A549 (cell line): ENCODE results near the gene COX7A2L. TPM values are rescaled to one million over a fixed set of nuclear protein-coding genes. Genes with fewer than 3 reads are reported as not detected.

Experiments
- ATAC-seq, 2 experiments: fragments of 200-7000 bp in 1 of 2; fragments of >200 bp in 1 of 2; cut with Nextera tagmentation in 1 of 2; cut with Tn5 transposase in 1 of 2; 3 replicates each; pipeline versions ENCODE4 v1.8.0 to v1.9.1; 2018 to 2020; ENCODE audit warnings: mild to moderate bottlenecking in 1 of 2, moderate library complexity in 1 of 2
- CTCF ChIA-PET: fragments of 300-600 bp; sonication (Branson Sonifier 250); formaldehyde crosslinking; extraction: SDS; loops from one replicate; lab custom pipeline; 2021; ENCODE audit warnings: antibody characterized with exemption, inconsistent platforms; lab: Yijun Ruan, JAX
- POLR2A ChIA-PET: fragments of 350-600 bp; formaldehyde crosslinking; extraction: SDS; loops from one replicate; lab custom pipeline; 2021; ENCODE audit warnings: antibody characterized with exemption, inconsistent platforms; lab: Yijun Ruan, JAX
- DNase-seq, 2 experiments: peaks; one replicate each; pipeline versions ENCODE4 v3.0.0 to v3.0.0-alpha.2; 2011 to 2016; ENCODE audit warnings: low read depth in 1 of 2, low spot score in 1 of 2
- FAIRE-seq: peaks from 2 replicates; lab custom pipeline; 2011; peaks lifted over from hg19 to GRCh38; lab: Jason Lieb, UNC
- H3K27ac ChIP-seq, 2 experiments: fragments of >200 bp; sonication (Bioruptor Twin); formaldehyde crosslinking; 3 replicates each; pipeline ENCODE4 v1.5.1; 2016 to 2017
- H3K4me1 ChIP-seq: fragments of >200 bp; sonication (Bioruptor Twin); formaldehyde crosslinking; 3 replicates; pipeline ENCODE4 v1.6.1; 2016
- H3K4me2 ChIP-seq: fragments of >200 bp; sonication (Bioruptor Twin); formaldehyde crosslinking; 3 replicates; pipeline ENCODE4 v1.6.1; 2016
- H3K4me3 ChIP-seq: fragments of >200 bp; sonication (Bioruptor Twin); formaldehyde crosslinking; 3 replicates; pipeline ENCODE4 v1.5.1; 2016
- H3K9me3 ChIP-seq: fragments of >200 bp; sonication (Bioruptor Twin); formaldehyde crosslinking; 3 replicates; pipeline ENCODE4 v1.6.1; 2016
- BHLHE40 ChIP-seq: IDR thresholded peaks from 2 replicates; pipeline ENCODE4 v1.6.1; 2012; ENCODE audit warnings: low read depth, low read length, inconsistent platforms
- CBX2 ChIP-seq: fragments of 200-600 bp; sonication (generic); IDR thresholded peaks from 2 replicates; pipeline ENCODE4 v1.6.1; 2016; ENCODE audit warnings: low read depth, mild to moderate bottlenecking, borderline replicate concordance
- CBX8 ChIP-seq: fragments of 200-600 bp; sonication (generic); IDR thresholded peaks from 2 replicates; pipeline ENCODE4 v1.6.1; 2016
- CEBPB ChIP-seq, 2 experiments: fragments of >200 bp in 1 of 2; sonication (Bioruptor Twin) in 1 of 2; formaldehyde crosslinking in 1 of 2; IDR thresholded peaks; 2 replicates each; pipeline ENCODE4 v1.6.1; 2012 to 2016
- CHD2 ChIP-seq: fragments of 150-350 bp; IDR thresholded peaks from 2 replicates; pipeline ENCODE4 v1.6.1; 2014; ENCODE audit warnings: low read length; ENCODE audit not compliant: partially characterized antibody
- EP300 ChIP-seq, 2 experiments: fragments of >200 bp; sonication (Bioruptor Twin); formaldehyde crosslinking; IDR thresholded peaks; 2 replicates in 1 of 2; 3 replicates in 1 of 2; pipeline ENCODE4 v1.6.1; 2016 to 2017
- ESRRA ChIP-seq: fragments of 150-350 bp; IDR thresholded peaks from 2 replicates; pipeline ENCODE4 v1.6.1; 2014; ENCODE audit warnings: mild to moderate bottlenecking, low read length, borderline replicate concordance
- GATA3 ChIP-seq: IDR thresholded peaks from 2 replicates; pipeline ENCODE4 v1.6.1; 2012; ENCODE audit warnings: borderline replicate concordance
- HDAC2 ChIP-seq: fragments of 200-600 bp; sonication (generic); IDR thresholded peaks from 2 replicates; pipeline ENCODE4 v1.6.1; 2016
- HEYL ChIP-seq: fragments of 250-450 bp; sonication (Bioruptor Pico); IDR thresholded peaks from 2 replicates; pipeline ENCODE4 v1.8.0; 2021; ENCODE audit warnings: mild to moderate bottlenecking, moderate library complexity
- HOXA7 ChIP-seq: fragments of 250-450 bp; sonication (Bioruptor Pico); IDR thresholded peaks from 2 replicates; pipeline ENCODE4 v1.5.0; 2020; ENCODE audit warnings: mild to moderate bottlenecking, moderate library complexity
- HOXB5 ChIP-seq: fragments of 250-450 bp; sonication (Bioruptor Pico); IDR thresholded peaks from 2 replicates; pipeline ENCODE4 v1.5.0; 2020; ENCODE audit warnings: mild to moderate bottlenecking, moderate library complexity
- JUNB ChIP-seq: fragments of >200 bp; sonication (Bioruptor Twin); formaldehyde crosslinking; IDR thresholded peaks from 2 replicates; pipeline ENCODE4 v1.6.1; 2016
- KDM1A ChIP-seq: fragments of 200-600 bp; sonication (generic); IDR thresholded peaks from 2 replicates; pipeline ENCODE4 v1.6.1; 2016; ENCODE audit warnings: low read depth, mild to moderate bottlenecking
- KDM5A ChIP-seq: fragments of 200-600 bp; sonication (generic); IDR thresholded peaks from 2 replicates; pipeline ENCODE4 v1.6.1; 2016; ENCODE audit warnings: antibody characterized with exemption, mild to moderate bottlenecking
- MAFK ChIP-seq: fragments of 450-650 bp; IDR thresholded peaks from 2 replicates; pipeline ENCODE4 v1.6.1; 2014; ENCODE audit not compliant: partially characterized antibody
- MAZ ChIP-seq: fragments of 150-350 bp; IDR thresholded peaks from 2 replicates; pipeline ENCODE4 v1.6.1; 2014; ENCODE audit warnings: antibody characterized with exemption, low read depth, low read length, borderline replicate concordance
- NFE2L2 ChIP-seq: fragments of 150-350 bp; conservative IDR thresholded peaks from 2 replicates; pipeline ENCODE4 v1.6.1; 2014; ENCODE audit warnings: low read length
- NPAS2 ChIP-seq: fragments of 250-450 bp; sonication (Bioruptor Pico); IDR thresholded peaks from 2 replicates; pipeline ENCODE4 v1.8.0; 2022; ENCODE audit warnings: mild to moderate bottlenecking, moderate library complexity, borderline replicate concordance
- PBX3 ChIP-seq: IDR thresholded peaks from 2 replicates; pipeline ENCODE4 v1.6.1; 2012
- POLR2A ChIP-seq: IDR thresholded peaks from 2 replicates; pipeline ENCODE4 v1.6.1; 2012; ENCODE audit warnings: mild to moderate bottlenecking, low read length
- RAD21 ChIP-seq, 2 experiments: fragments of >200 bp in 1 of 2; sonication (Bioruptor Twin) in 1 of 2; formaldehyde crosslinking in 1 of 2; IDR thresholded peaks in 1 of 2; conservative IDR thresholded peaks in 1 of 2; 2 replicates in 1 of 2; 3 replicates in 1 of 2; pipeline ENCODE4 v1.6.1; 2012 to 2018; ENCODE audit warnings: inconsistent platforms in 1 of 2
- TFCP2L1 ChIP-seq: fragments of 250-450 bp; sonication (Bioruptor Pico); IDR thresholded peaks from 2 replicates; pipeline ENCODE4 v1.5.0; 2021; ENCODE audit warnings: mild to moderate bottlenecking
- ZC3H11A ChIP-seq: fragments of 450-650 bp; IDR thresholded peaks from 2 replicates; pipeline ENCODE4 v1.6.1; 2014; ENCODE audit warnings: antibody characterized with exemption, mild to moderate bottlenecking
- ZFP36 ChIP-seq: fragments of 450-650 bp; IDR thresholded peaks from 2 replicates; pipeline ENCODE4 v1.6.1; 2014; ENCODE audit warnings: borderline replicate concordance; ENCODE audit not compliant: partially characterized antibody
- ZNF302 ChIP-seq: fragments of 250-450 bp; sonication (Bioruptor Pico); IDR thresholded peaks from 2 replicates; pipeline ENCODE4 v1.9.0; 2021; ENCODE audit warnings: inconsistent platforms, mild to moderate bottlenecking, moderate library complexity
- ZSCAN20 ChIP-seq: fragments of 250-450 bp; sonication (Bioruptor Pico); IDR thresholded peaks from 2 replicates; pipeline ENCODE4 v1.8.0; 2022; ENCODE audit warnings: mild to moderate bottlenecking, moderate library complexity
- WGBS: methylation state at CpG from one replicate; pipeline ENCODE4 v1.1.6; 2017; ENCODE audit errors: missing lambda C conversion rate; 5-methylcytosine and 5-hydroxymethylcytosine counted together
- polyA plus RNA-seq, 4 experiments: library from polyadenylated mRNA; depleted of rRNA in 3 of 4; stranded (reverse); fragments of >200 nt; fragmentation: RNase III in 1 of 4; extraction: RNeasy Plus Mini Kit Qiagen cat#74134 plus additional on column Dnase treatment in 1 of 4; gene quantifications; 2 replicates in 3 of 4; 3 replicates in 1 of 4; pipeline ENCODE4 v1.2.3, GENCODE V29; 2011 to 2017
- TF ChIP-seq, protein P1 (sequence below): fragments of >200 bp; sonication (Bioruptor Twin); formaldehyde crosslinking; IDR thresholded peaks from 2 replicates; pipeline ENCODE4 v1.6.1; 2016

The COX7A2L gene
- polyA plus RNA-seq, 2 of the 4 experiments (the other 2 are of a cell fraction): 126 to 258 TPM

DNA sequence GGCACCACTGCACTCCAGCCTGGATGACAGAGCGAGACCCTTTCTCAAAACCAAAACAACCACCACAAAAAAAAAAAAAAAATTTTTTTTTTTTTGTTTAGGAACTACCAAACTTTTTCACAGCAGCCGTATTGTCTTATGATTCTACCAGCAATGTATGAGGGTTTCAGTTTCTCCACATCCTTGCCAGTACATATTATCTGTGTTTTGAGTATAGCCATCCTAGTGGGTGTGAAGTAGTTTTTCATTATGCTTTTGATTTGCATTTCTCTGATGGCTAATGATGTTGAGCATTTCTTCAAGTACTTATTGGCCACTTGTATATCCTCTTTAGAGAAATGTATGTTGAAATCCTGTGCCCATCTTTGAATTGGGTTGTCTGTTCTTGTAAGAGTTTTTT, 51.7 kb downstream of the COX7A2L start:
- 97% methylated on average over 2 of the region's 2 CpGs for WGBS
- H3K9me3 ChIP-seq: no peaks in the 10 kb centered on the region
- ChIA-PET CTCF (interaction anchor here (0.6 to 0.7 kb wide), 4 partner anchors 19 to 566 kb away, joined by 3 read pairs; no protein-coding TSS in a partner anchor), POLR2A (no interaction called here)
- H3K4me3 ChIP-seq: no peak overlapping the region
- H3K27ac ChIP-seq: no peak overlapping the region
- TF ChIP-seq POLR2A: no peak
- no peak for TF ChIP-seq KDM5A
- TF ChIP-seq CBX2: no peak
- TF ChIP-seq JUNB: no peak
- no peak for TF ChIP-seq BHLHE40
- TF ChIP-seq TFCP2L1 (CRISPR knock-in tag): no peak
- FAIRE-seq (no peak), ATAC-seq (no peak), DNase-seq (no peak)
- no peak overlapping the region for H3K4me2 ChIP-seq
- H3K4me1 ChIP-seq: peaks cover 11% of the 10 kb centered on the region

GRCh38 chr2:42307180-42307579, 53.8 kb downstream of the COX7A2L start:
- Histone ChIP-seq H3K27ac (no peak overlapping the region), H3K4me2 (no peak overlapping the region), H3K4me3 (no peak overlapping the region), H3K9me3 (no peaks in the 10 kb centered on the region), H3K4me1 (peaks cover 9% of the 10 kb centered on the region)
- no peak for TF ChIP-seq CBX8
- TF ChIP-seq HOXA7: no peak
- TF ChIP-seq NPAS2 (CRISPR knock-in tag): no peak
- TF ChIP-seq HOXB5 (CRISPR knock-in tag): no peak
- TF ChIP-seq ZFP36: no peak
- no peak for TF ChIP-seq HEYL
- TF ChIP-seq GATA3: no peak
- no peak for TF ChIP-seq ZSCAN20 (CRISPR knock-in tag)
- TF ChIP-seq KDM1A: no peak
- TF ChIP-seq HDAC2: no peak
- TF ChIP-seq CHD2: no peak
- TF ChIP-seq MAZ: no peak
- ChIA-PET CTCF (interaction anchor here (1.0 to 1.4 kb wide), 4 partner anchors 9 to 220 kb away, joined by 3 read pairs; no protein-coding TSS in a partner anchor), POLR2A (no interaction called here)
- DNase-seq: no peak
- no peak for ATAC-seq
- no peak for FAIRE-seq

GRCh38 chr2:42304059-42304713, 56.8 kb downstream of the COX7A2L start:
- POLR2A ChIA-PET: no interaction called here
- H3K27ac ChIP-seq: no peak overlapping the region
- CTCF ChIA-PET: interaction anchor here (0.9 to 1.3 kb wide), 2 partner anchors 24 to 451 kb away, joined by 3 to 5 read pairs; no protein-coding TSS in a partner anchor
- no peak for FAIRE-seq
- no peaks in the 10 kb centered on the region for H3K4me1 ChIP-seq
- H3K9me3 ChIP-seq: no peaks in the 10 kb centered on the region
- DNase-seq: no peak
- ATAC-seq: no peak
- TF ChIP-seq MAFK: no peak
- no peak for TF ChIP-seq ZNF302 (CRISPR knock-in tag)
- no peak for TF ChIP-seq ESRRA
- TF ChIP-seq GATA3: no peak
- no peak for TF ChIP-seq CEBPB (IDR thresholded peaks at IDR 0.05)
- no peak for TF ChIP-seq EP300 (IDR thresholded peaks at IDR 0.05)
- TF ChIP-seq ZC3H11A: no peak
- TF ChIP-seq NFE2L2: no peak
- TF ChIP-seq RAD21 (conservative IDR thresholded peaks at IDR 0.05 in 1 of 2, IDR thresholded peaks at IDR 0.05 in 1 of 2): no peak
- TF ChIP-seq HDAC2: no peak
- TF ChIP-seq, protein P1, sequence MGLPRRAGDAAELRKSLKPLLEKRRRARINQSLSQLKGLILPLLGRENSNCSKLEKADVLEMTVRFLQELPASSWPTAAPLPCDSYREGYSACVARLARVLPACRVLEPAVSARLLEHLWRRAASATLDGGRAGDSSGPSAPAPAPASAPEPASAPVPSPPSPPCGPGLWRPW: no peak
- no peak for TF ChIP-seq PBX3
- WGBS: 94% methylated on average over 2 of the region's 2 CpGs
- no peak overlapping the region for H3K4me2 ChIP-seq
- no peak overlapping the region for H3K4me3 ChIP-seq
